Measurements from ENCODE around the gene SPECC1. TPM values are rescaled to one million over a fixed set of nuclear protein-coding genes. Genes with fewer than 3 reads are reported as not detected.
"Not testable (repeated sequence)": the region's sequence is repeated elsewhere in the genome, so short reads cannot be mapped to it uniquely, and the experiment has no call there.

Gene SPECC1
- polyA plus RNA-seq, 1 experiment = 56.4 TPM

- CTCF ChIA-PET = no interaction called here
- Histone ChIP-seq H3K4me3 (ENCODE audit: low read depth, low read length) (no peak overlapping the region), H3K27ac (ENCODE audit: low read depth, low read length) (peak overlapping the region; percentile 62), H3K9me3 (ENCODE audit: control insufficient read depth, insufficient read depth, low read length) (0 out of 2 replicates have a peak, but pooled peaks cover 3% of the 10 kb centered on the region), H3K27me3 (ENCODE audit: control insufficient read depth, insufficient read depth, low read length) (no peaks in the 10 kb centered on the region)
- POLR2A ChIA-PET = interaction anchor here (0.7 to 2.0 kb wide), 5 partner anchors 12 to 35 kb away, joined by 3 to 7 read pairs (median 4); no protein-coding TSS in a partner anchor
- DNase-seq (ENCODE audit: low read depth, low spot score) = no peak
- TF ChIP-seq CTCF (IDR thresholded peaks at IDR 0.05; ENCODE audit: low read depth, low read length) = no peak
Observed at GRCh38 chr17:20190605-20191004, 181.4 kb downstream of the SPECC1 start.

- no peak overlapping the region for H3K27ac ChIP-seq (ENCODE audit: low read depth, low read length)
- H3K9me3 ChIP-seq (ENCODE audit: control insufficient read depth, insufficient read depth, low read length) = peaks cover 3% of the 10 kb centered on the region; the same call in 1 of the 2 replicates
- no peak overlapping the region for H3K4me3 ChIP-seq (ENCODE audit: low read depth, low read length)
- CTCF ChIA-PET = no interaction called here
- POLR2A ChIA-PET = interaction anchor here (0.7 to 2.0 kb wide), 5 partner anchors 12 to 35 kb away, joined by 3 to 7 read pairs (median 4); no protein-coding TSS in a partner anchor
- DNase-seq (ENCODE audit: low read depth, low spot score) = peak; percentile 89
- TF ChIP-seq CTCF (IDR thresholded peaks at IDR 0.05; ENCODE audit: low read depth, low read length) = no peak
- no peaks in the 10 kb centered on the region for H3K27me3 ChIP-seq (ENCODE audit: control insufficient read depth, insufficient read depth, low read length)
Observed at GRCh38 chr17:20191056-20191455, 181.9 kb downstream of the SPECC1 start.

- H3K9me3 ChIP-seq (ENCODE audit: control insufficient read depth, insufficient read depth, low read length); H3K27ac ChIP-seq (ENCODE audit: low read depth, low read length); DNase-seq (ENCODE audit: low read depth, low spot score); POLR2A ChIA-PET; H3K4me3 ChIP-seq (ENCODE audit: low read depth, low read length); H3K27me3 ChIP-seq (ENCODE audit: control insufficient read depth, insufficient read depth, low read length); CTCF ChIA-PET: not testable (repeated sequence)
Observed at GRCh38 chr17:20196286-20196685, 187.1 kb downstream of the SPECC1 start.

- no peaks in the 10 kb centered on the region for H3K27me3 ChIP-seq (ENCODE audit: control insufficient read depth, insufficient read depth, low read length)
- H3K4me3 ChIP-seq (ENCODE audit: low read depth, low read length) = no peak overlapping the region
- no peak for DNase-seq (ENCODE audit: low read depth, low spot score)
- CTCF ChIA-PET = interaction anchor here (1.5 kb wide), 1 partner anchor 30 kb away, joined by 3 read pairs; no protein-coding TSS in a partner anchor
- H3K27ac ChIP-seq (ENCODE audit: low read depth, low read length) = no peak overlapping the region
- H3K9me3 ChIP-seq (ENCODE audit: control insufficient read depth, insufficient read depth, low read length) = peaks cover 5% of the 10 kb centered on the region; the same call in 1 of the 2 replicates
- POLR2A ChIA-PET = no interaction called here
- TF ChIP-seq CTCF (IDR thresholded peaks at IDR 0.05; ENCODE audit: low read depth, low read length) = no peak
Observed at GRCh38 chr17:20197272-20197926, 188.2 kb downstream of the SPECC1 start.

- Histone ChIP-seq H3K27ac (ENCODE audit: low read depth, low read length) (no peak overlapping the region), H3K27me3 (ENCODE audit: control insufficient read depth, insufficient read depth, low read length) (no peaks in the 10 kb centered on the region), H3K4me3 (ENCODE audit: low read depth, low read length) (no peak overlapping the region), H3K9me3 (ENCODE audit: control insufficient read depth, insufficient read depth, low read length) (peaks cover 3% of the 10 kb centered on the region; the same call in 1 of the 2 replicates)
- ChIA-PET POLR2A (no interaction called here), CTCF (interaction anchor here (0.8 kb wide), 1 partner anchor 190 kb away, joined by 3 read pairs; no protein-coding TSS in a partner anchor)
- no peak for TF ChIP-seq CTCF (IDR thresholded peaks at IDR 0.05; ENCODE audit: low read depth, low read length)
- DNase-seq (ENCODE audit: low read depth, low spot score) = no peak
Observed at GRCh38 chr17:20200016-20200795, 191.0 kb downstream of the SPECC1 start.

All from AG04450 (cell line).